GM13976 (cell line): ENCODE data around the gene ERBB4.

ENCODE experiments used
- DNase-seq: peaks from one replicate; pipeline ENCODE4 v3.0.0; 2012; ENCODE audit warnings: low spot score
- CTCF ChIP-seq: IDR thresholded peaks from 2 replicates; pipeline ENCODE4 v1.5.1; 2012; ENCODE audit warnings: borderline replicate concordance, mild to moderate bottlenecking; ENCODE audit not compliant: insufficient read depth; ENCODE audit errors: extremely low read depth, missing control alignments, control extremely low read depth
- in situ Hi-C: fragments of 300-500 bp; cut with MboI; formaldehyde crosslinking; loops from one replicate; pipeline ENCODE4 v1.12.0; 2022; ENCODE audit warnings: low sequenced_read_pairs, mixed read lengths, inconsistent platforms; ENCODE audit not compliant: unreplicated experiment

The ERBB4 gene

GRCh38 chr2:211649331-211649730 lies 889.3 kb downstream of the ERBB4 start:
- DNase-seq = no peak
- TF ChIP-seq CTCF = no peak
- in situ Hi-C loops = no loop called here

- TF ChIP-seq CTCF = no peak
- DNase-seq = no peak
- in situ Hi-C loops = no loop called here
Measured at GRCh38 chr2:211631503-211631902, 907.1 kb downstream of the ERBB4 start.

DNA sequence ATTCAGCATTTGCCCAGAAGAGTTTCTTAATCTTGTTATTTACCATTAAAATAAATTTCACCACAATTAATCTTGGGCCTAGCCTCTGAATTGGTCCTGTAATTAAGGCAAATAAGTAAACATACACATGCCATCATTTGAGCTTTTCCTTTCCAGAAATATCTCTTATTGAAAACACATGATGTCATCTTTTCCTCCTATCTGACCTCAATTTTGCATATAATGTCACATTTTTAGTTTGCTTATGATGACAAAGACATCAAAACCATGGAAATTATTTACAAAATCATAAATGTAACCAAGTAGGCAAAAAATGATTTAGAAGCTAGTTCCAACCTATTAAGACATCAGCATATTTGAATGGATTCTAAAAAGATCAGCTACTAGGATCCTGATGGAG lies 915.5 kb downstream of the ERBB4 start:
- DNase-seq = no peak
- in situ Hi-C loops = no loop called here
- TF ChIP-seq CTCF = no peak

GRCh38 chr2:211620986-211621385 lies 917.6 kb downstream of the ERBB4 start:
- in situ Hi-C loops = no loop called here
- no peak for TF ChIP-seq CTCF
- DNase-seq = no peak

DNA sequence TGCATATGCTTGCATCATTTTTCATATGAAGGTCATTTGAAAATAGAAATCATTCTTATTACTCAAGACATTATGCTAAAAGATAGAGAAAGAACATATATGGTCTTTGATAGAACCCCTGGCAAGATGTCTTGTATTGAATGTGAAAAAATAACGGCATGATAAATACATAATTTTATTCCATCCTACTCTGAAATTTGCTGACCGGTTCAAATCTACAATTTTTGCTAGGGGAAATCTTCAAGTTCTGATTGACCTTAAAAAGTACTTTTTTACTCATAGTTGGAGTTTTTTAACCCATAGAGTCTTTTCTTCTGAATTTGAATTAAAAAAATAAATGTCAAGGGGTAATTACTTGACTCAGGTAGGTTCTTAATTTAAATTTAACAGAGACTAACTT lies 920.8 kb downstream of the ERBB4 start:
- no peak for TF ChIP-seq CTCF

GRCh38 chr2:211611621-211612020 lies 927.0 kb downstream of the ERBB4 start:
- DNase-seq = no peak
- no peak for TF ChIP-seq CTCF
- in situ Hi-C loops = no loop called here

More for the DNA sequence above, 920.8 kb downstream of the ERBB4 start:
- in situ Hi-C loops = no loop called here
- DNase-seq = no peak

DNA sequence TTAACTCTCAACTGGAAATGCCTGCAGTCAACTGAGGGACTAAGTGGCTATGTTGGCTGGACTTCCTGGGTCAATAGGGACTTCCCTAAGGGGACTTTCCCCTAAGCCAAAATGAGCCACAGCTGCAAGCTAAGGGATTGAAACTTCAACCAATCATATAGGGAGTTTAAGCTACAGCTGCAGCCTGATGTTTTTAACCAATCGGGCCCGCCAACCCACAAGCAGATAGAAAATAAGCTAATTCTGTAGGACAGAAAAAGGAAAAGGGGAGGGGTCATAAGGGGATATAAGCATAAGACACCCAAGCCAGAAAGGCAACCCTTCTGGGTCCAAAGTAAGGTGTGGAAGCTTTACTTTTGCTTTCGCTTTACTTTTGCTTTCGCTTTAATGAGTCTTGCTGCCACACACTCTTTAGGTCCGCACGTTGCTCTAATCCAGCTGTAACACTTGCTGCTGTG lies 927.5 kb downstream of the ERBB4 start:
- in situ Hi-C loops = no loop called here
- no peak for TF ChIP-seq CTCF
- DNase-seq = peak; percentile 9
